ENCODE measurements around the gene TMEM240.
"Not testable (repeated sequence)": the region's sequence is repeated elsewhere in the genome, so short reads cannot be mapped to it uniquely, and the experiment has no call there.

Gene TMEM240

GRCh38 chr1:1490633-1491230 is 49.7 kb downstream of the TMEM240 start:
- ATAC-seq = no peak

GRCh38 chr1:1489861-1490260 is 50.6 kb downstream of the TMEM240 start:
- ATAC-seq = no peak

GRCh38 chr1:1489231-1489630 is 51.2 kb downstream of the TMEM240 start:
- ATAC-seq = no peak

- no peak for ATAC-seq
These were observed 52.7 kb downstream of the TMEM240 start for GRCh38 chr1:1487701-1488100.

- ATAC-seq = not testable (repeated sequence)
These were observed 54.6 kb downstream of the TMEM240 start for GRCh38 chr1:1485755-1486317.

GRCh38 chr1:1484976-1485750 is 55.3 kb downstream of the TMEM240 start:
- not testable (repeated sequence) for ATAC-seq

Measured in activated CD4-positive, CD25-positive, alpha-beta regulatory T cell treated with anti-CD3 and anti-CD28 coated beads, Interleukin-2, amount 50 U/mL, for 24 hours (primary cell).